ENCODE measurements around the gene FCRLA.
"Not testable (repeated sequence)": the region's sequence is repeated elsewhere in the genome, so short reads cannot be mapped to it uniquely, and the experiment has no call there.

The FCRLA gene, protein sequence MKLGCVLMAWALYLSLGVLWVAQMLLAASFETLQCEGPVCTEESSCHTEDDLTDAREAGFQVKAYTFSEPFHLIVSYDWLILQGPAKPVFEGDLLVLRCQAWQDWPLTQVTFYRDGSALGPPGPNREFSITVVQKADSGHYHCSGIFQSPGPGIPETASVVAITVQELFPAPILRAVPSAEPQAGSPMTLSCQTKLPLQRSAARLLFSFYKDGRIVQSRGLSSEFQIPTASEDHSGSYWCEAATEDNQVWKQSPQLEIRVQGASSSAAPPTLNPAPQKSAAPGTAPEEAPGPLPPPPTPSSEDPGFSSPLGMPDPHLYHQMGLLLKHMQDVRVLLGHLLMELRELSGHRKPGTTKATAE

DNA sequence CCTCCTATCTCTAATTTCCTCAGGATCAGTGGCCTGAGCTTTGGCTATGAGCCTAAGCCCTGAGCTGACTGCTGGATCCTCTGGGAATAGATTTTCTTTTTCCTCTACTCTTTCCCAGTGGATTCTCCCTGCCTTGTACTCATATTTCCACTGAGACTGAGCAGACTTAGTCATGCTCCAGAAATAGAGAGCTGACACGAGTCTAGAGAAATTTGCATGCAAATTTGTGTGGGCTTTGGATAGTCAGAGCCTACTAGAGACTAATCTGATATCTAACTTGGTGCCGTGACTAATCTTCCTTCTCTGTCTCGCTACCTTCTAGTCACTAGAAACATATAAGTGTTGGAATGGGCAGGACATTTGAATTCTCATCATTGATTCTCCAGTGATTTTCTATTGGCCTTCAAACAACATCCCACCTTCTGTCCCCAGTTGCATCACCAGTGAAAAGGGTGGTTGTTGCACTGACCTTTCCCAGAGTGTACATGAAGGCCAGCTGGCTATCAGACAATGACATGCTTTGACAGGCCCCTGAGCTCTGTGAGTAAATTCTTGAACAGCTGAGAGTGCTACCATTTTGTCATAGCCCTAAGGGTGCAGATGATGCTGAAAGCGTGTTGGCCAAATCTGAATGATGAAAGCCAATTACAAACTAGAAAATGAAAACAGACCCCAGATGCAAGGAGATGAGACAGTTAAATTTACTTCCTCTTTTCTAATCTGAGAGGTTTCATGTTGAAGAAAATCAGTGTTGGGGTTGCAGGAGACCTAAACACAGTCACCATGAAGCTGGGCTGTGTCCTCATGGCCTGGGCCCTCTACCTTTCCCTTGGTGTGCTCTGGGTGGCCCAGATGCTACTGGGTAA lies at the start of gene FCRLA:
Gene FCRLA, plus strand, starts transcription at position 748 of the 866 bp plus-strand sequence. Its CDS starts 36 bp downstream, at position 784.
- Mint-ChIP-seq H3K4me1 (peaks cover 8% of the 10 kb centered on the region), H3K36me3 (ENCODE audit: low read depth) (no peaks in the 10 kb centered on the region), H3K27ac (no peak within 1 kb of the TSS), H3K9me3 (no peaks in the 10 kb centered on the region), H3K27me3 (peaks cover 6% of the 10 kb centered on the region), H3K4me3 (no peak within 1 kb of the TSS)
- ATAC-seq (peak; percentile 93), DNase-seq (no peak)

- not testable (repeated sequence) for ATAC-seq; H3K9me3 Mint-ChIP-seq; H3K27ac Mint-ChIP-seq; H3K4me1 Mint-ChIP-seq; H3K4me3 Mint-ChIP-seq; H3K27me3 Mint-ChIP-seq; H3K36me3 Mint-ChIP-seq (ENCODE audit: low read depth); DNase-seq
Observed at GRCh38 chr1:161658524-161658923, 48.5 kb upstream of the FCRLA start.

GRCh38 chr1:161661660-161662311 lies 45.2 kb upstream of the FCRLA start:
- not testable (repeated sequence) for H3K9me3 Mint-ChIP-seq; H3K27me3 Mint-ChIP-seq; H3K4me1 Mint-ChIP-seq; H3K27ac Mint-ChIP-seq; H3K36me3 Mint-ChIP-seq (ENCODE audit: low read depth); H3K4me3 Mint-ChIP-seq; DNase-seq; ATAC-seq

- H3K4me3 Mint-ChIP-seq; ATAC-seq; H3K27me3 Mint-ChIP-seq; H3K9me3 Mint-ChIP-seq; DNase-seq; H3K4me1 Mint-ChIP-seq; H3K36me3 Mint-ChIP-seq (ENCODE audit: low read depth); H3K27ac Mint-ChIP-seq: not testable (repeated sequence)
Observed at GRCh38 chr1:161662684-161663339, 44.2 kb upstream of the FCRLA start, which contains the start of gene FCGR2B. Gene FCGR2B (plus strand): TSS chr1:161663143. CDS start chr1:161663242, 99 bp downstream.

- H3K36me3 Mint-ChIP-seq (ENCODE audit: low read depth); H3K9me3 Mint-ChIP-seq; H3K27me3 Mint-ChIP-seq; ATAC-seq; H3K4me3 Mint-ChIP-seq; H3K27ac Mint-ChIP-seq; DNase-seq; H3K4me1 Mint-ChIP-seq: not testable (repeated sequence)
Observed at GRCh38 chr1:161663569-161663968, 43.5 kb upstream of the FCRLA start.

DNA sequence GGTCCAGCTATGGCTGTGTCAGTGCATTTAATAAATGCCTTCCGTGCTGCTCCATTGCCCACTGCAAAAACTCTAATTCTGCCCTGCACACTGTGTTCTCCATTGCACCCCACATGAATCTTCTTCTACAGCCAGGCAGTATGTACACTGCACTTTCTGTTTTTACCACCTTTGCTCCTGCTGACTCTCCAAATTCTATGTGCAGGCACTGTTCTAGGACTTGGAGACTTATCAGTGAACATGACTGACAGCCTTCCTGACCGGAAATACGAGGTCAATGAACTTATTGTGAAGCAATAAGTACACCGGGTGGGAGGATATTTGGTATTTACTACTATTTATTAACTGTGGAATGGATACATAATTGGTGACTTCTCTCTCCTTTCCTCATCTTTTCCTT lies 42.3 kb upstream of the FCRLA start:
- not testable (repeated sequence) for H3K4me3 Mint-ChIP-seq; H3K4me1 Mint-ChIP-seq; DNase-seq; H3K27me3 Mint-ChIP-seq; H3K9me3 Mint-ChIP-seq; H3K36me3 Mint-ChIP-seq (ENCODE audit: low read depth); ATAC-seq; H3K27ac Mint-ChIP-seq

GRCh38 chr1:161671045-161672020 lies 35.7 kb upstream of the FCRLA start:
- H3K27me3 Mint-ChIP-seq; DNase-seq; H3K4me3 Mint-ChIP-seq; H3K36me3 Mint-ChIP-seq (ENCODE audit: low read depth); H3K9me3 Mint-ChIP-seq: not testable (repeated sequence)
- peak overlapping the region; percentile 55 for H3K27ac Mint-ChIP-seq
- ATAC-seq: peak; percentile 68
- H3K4me1 Mint-ChIP-seq: peaks cover 15% of the 10 kb centered on the region

- not testable (repeated sequence) for H3K4me3 Mint-ChIP-seq; H3K27ac Mint-ChIP-seq; H3K36me3 Mint-ChIP-seq (ENCODE audit: low read depth); ATAC-seq; H3K27me3 Mint-ChIP-seq; DNase-seq; H3K9me3 Mint-ChIP-seq
- H3K4me1 Mint-ChIP-seq: peaks cover 15% of the 10 kb centered on the region
Observed at GRCh38 chr1:161673437-161673836, 33.6 kb upstream of the FCRLA start.

- not testable (repeated sequence) for DNase-seq; H3K9me3 Mint-ChIP-seq; H3K27me3 Mint-ChIP-seq; H3K27ac Mint-ChIP-seq; H3K4me3 Mint-ChIP-seq; H3K36me3 Mint-ChIP-seq (ENCODE audit: low read depth)
- ATAC-seq: peak; percentile 64
- H3K4me1 Mint-ChIP-seq: peaks cover 15% of the 10 kb centered on the region
Observed at GRCh38 chr1:161674447-161674846, 32.6 kb upstream of the FCRLA start.

DNA sequence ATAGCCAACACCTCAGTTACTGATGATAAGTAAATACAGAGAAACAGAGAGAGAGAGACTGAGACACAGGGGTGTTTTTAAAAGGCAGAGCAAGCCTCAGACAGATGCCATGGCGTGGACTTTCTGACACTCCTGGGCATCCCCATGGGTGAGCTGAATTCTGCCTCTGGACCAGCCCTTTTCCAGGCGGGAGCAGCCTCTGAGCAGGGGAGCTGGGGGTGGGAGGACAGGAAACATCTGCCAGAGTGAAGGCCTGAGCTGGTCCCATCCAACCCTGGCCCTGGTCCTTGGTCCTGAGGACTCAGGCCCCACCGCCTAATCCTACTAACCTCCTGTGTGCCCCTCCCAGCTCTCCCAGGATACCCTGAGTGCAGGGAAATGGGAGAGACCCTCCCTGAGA lies 32.1 kb upstream of the FCRLA start:
- not testable (repeated sequence) for DNase-seq; H3K4me3 Mint-ChIP-seq; H3K9me3 Mint-ChIP-seq; H3K27me3 Mint-ChIP-seq; H3K36me3 Mint-ChIP-seq (ENCODE audit: low read depth); ATAC-seq; H3K27ac Mint-ChIP-seq
- peaks cover 15% of the 10 kb centered on the region for H3K4me1 Mint-ChIP-seq

GRCh38 chr1:161676441-161676840 lies 30.6 kb upstream of the FCRLA start:
- no peaks in the 10 kb centered on the region for H3K9me3 Mint-ChIP-seq
- DNase-seq (no peak), ATAC-seq (no peak)
- H3K27me3 Mint-ChIP-seq: peaks cover 6% of the 10 kb centered on the region
- H3K27ac Mint-ChIP-seq: no peak overlapping the region
- no peak overlapping the region for H3K4me3 Mint-ChIP-seq
- H3K4me1 Mint-ChIP-seq: peaks cover 11% of the 10 kb centered on the region
- H3K36me3 Mint-ChIP-seq (ENCODE audit: low read depth): no peaks in the 10 kb centered on the region

GRCh38 chr1:161676958-161677689 lies 29.9 kb upstream of the FCRLA start:
- Mint-ChIP-seq H3K9me3 (no peaks in the 10 kb centered on the region), H3K4me1 (peaks cover 8% of the 10 kb centered on the region), H3K4me3 (no peak overlapping the region), H3K27ac (no peak overlapping the region), H3K27me3 (peaks cover 11% of the 10 kb centered on the region), H3K36me3 (ENCODE audit: low read depth) (no peaks in the 10 kb centered on the region)
- DNase-seq: no peak
- no peak for ATAC-seq

GRCh38 chr1:161678500-161678899 lies 28.5 kb upstream of the FCRLA start:
- no peak overlapping the region for H3K27ac Mint-ChIP-seq
- H3K36me3 Mint-ChIP-seq (ENCODE audit: low read depth): no peaks in the 10 kb centered on the region
- ATAC-seq (no peak), DNase-seq (no peak)
- H3K4me3 Mint-ChIP-seq: no peak overlapping the region
- H3K27me3 Mint-ChIP-seq: peaks cover 15% of the 10 kb centered on the region
- peaks cover 8% of the 10 kb centered on the region for H3K4me1 Mint-ChIP-seq
- no peaks in the 10 kb centered on the region for H3K9me3 Mint-ChIP-seq

Data from activated naive CD8-positive, alpha-beta T cell treated with anti-CD3 and anti-CD28 coated beads, Interleukin-2, amount 50 U/mL, for 24 hours (primary cell).